Articular chondrocyte of knee joint (primary cell): ENCODE measurements around the gene C6orf15. TPM values are rescaled to one million over a fixed set of nuclear protein-coding genes. Genes with fewer than 3 reads are reported as not detected.

Experiments used
- small RNA-seq: library from RNA; depleted of rRNA; stranded (forward); fragments of <200 nt; gene quantifications from one replicate; pipeline ENCODE3, GENCODE V24; 2012
- total RNA-seq: library from RNA; depleted of rRNA; stranded (reverse); fragments of >200 nt; gene quantifications from 2 replicates; pipeline ENCODE4 v1.2.3, GENCODE V29; 2012

The C6orf15 gene
- total RNA-seq: not detected in 2 replicates

GRCh38 chr6:31112478-31112877, at the start of gene C6orf15:
Gene C6orf15 (minus strand): TSS chr6:31112575. CDS start chr6:31112555, 20 bp downstream.

GRCh38 chr6:31158140-31158862, 45.9 kb upstream of the C6orf15 start, which contains the start of gene TCF19:
Gene TCF19 (plus strand): TSS chr6:31158589. CDS start chr6:31159470, 881 bp downstream.

GRCh38 chr6:31157513-31158139, 45.3 kb upstream of the C6orf15 start, which contains the start of gene CCHCR1:
Gene CCHCR1 (minus strand): TSS chr6:31157802. CDS start chr6:31157600, 202 bp downstream.

GRCh38 chr6:31138982-31139381, 26.6 kb upstream of the C6orf15 start, which contains the start of gene PSORS1C2:
Gene PSORS1C2 (minus strand): TSS chr6:31139066. CDS start chr6:31139026, 40 bp downstream.

GRCh38 chr6:31120151-31120915, 8.0 kb upstream of the C6orf15 start, which contains the start of gene CDSN:
Gene CDSN (minus strand): TSS chr6:31120446. CDS start chr6:31120419, 27 bp downstream.

GRCh38 chr6:31114541-31114878, 2.1 kb upstream of the C6orf15 start, which contains the start of gene PSORS1C1:
Gene PSORS1C1 (plus strand): TSS chr6:31114800. CDS start chr6:31129633, 14,833 bp downstream.

Small RNAs within 50 kb of the gene (small RNA-seq; reads per million reads assigned to genes)
- gene POLR2LP1: not detected
- gene RNU6-1133P: not detected

Other genes with a start within 250 kb of the C6orf15 start
- gene DDR1, start 228.1 kb downstream of the C6orf15 start, total RNA-seq: 16.7 and 22.2 TPM in 2 replicates
- gene GTF2H4, start 204.4 kb downstream of the C6orf15 start, total RNA-seq: 12.3 and 16.5 TPM in 2 replicates
- 10.8 and 14.5 TPM in 2 replicates for gene VARS2, start 198.3 kb downstream of the C6orf15 start, total RNA-seq
- gene SFTA2, start 180.4 kb downstream of the C6orf15 start, total RNA-seq: not detected in 2 replicates
- not detected in 2 replicates for gene MUCL3, start 171.6 kb downstream of the C6orf15 start, total RNA-seq
- gene MUC21, start 128.9 kb downstream of the C6orf15 start, total RNA-seq: not detected in 2 replicates
- not detected in 2 replicates for gene MUC22, start 102.1 kb downstream of the C6orf15 start, total RNA-seq
- 3.0 and 3.1 TPM in 2 replicates for gene PSORS1C1, start 2.2 kb upstream of the C6orf15 start, total RNA-seq
- not detected in 2 replicates for gene CDSN, start 7.9 kb upstream of the C6orf15 start, total RNA-seq
- gene PSORS1C2, start 26.5 kb upstream of the C6orf15 start, total RNA-seq: not detected in 2 replicates
- gene CCHCR1, start 45.2 kb upstream of the C6orf15 start, total RNA-seq: 12.7 and 14.5 TPM in 2 replicates
- gene TCF19, start 46.0 kb upstream of the C6orf15 start, total RNA-seq: 8.5 and 10.8 TPM in 2 replicates
- gene POU5F1, start 58.1 kb upstream of the C6orf15 start, total RNA-seq: 0.65 and 0.97 TPM in 2 replicates
- gene HLA-C, start 159.5 kb upstream of the C6orf15 start, total RNA-seq: 46.1 and 310 TPM in 2 replicates
- 229 and 377 TPM in 2 replicates for gene HLA-B, start 244.6 kb upstream of the C6orf15 start, total RNA-seq